OCI-LY3 (cell line): Measurements from ENCODE around the gene CELF4.

Experiments used
- H2AFZ ChIP-seq: fragments of 200-600, 300-600 bp; shearing (Covaris generic); 2 replicates; pipeline ENCODE4 v1.6.0; 2014; ENCODE audit warnings: antibody characterized with exemption, low read depth, low read length
- H3K27ac ChIP-seq: fragments of 200-600, 300-600 bp; sonication (generic); 2 replicates; pipeline ENCODE4 v1.5.1; 2014; ENCODE audit warnings: mild to moderate bottlenecking, low read length, moderate library complexity, mixed read lengths
- H3K27me3 ChIP-seq: fragments of 200-600, 300-600 bp; sonication (generic); 2 replicates; pipeline ENCODE4 v1.6.1; 2014; ENCODE audit warnings: low read depth, low read length, mixed read lengths
- H3K36me3 ChIP-seq: fragments of 200-600, 300-600 bp; sonication (generic); replicated peaks from 2 replicates; pipeline ENCODE3; 2014; ENCODE audit warnings: low read depth, low read length, mixed read lengths
- H3K4me1 ChIP-seq: fragments of 300-600, 200-600 bp; sonication (generic); 2 replicates; pipeline ENCODE4 v1.6.1; 2014; ENCODE audit warnings: low read length, mixed read lengths
- H3K4me2 ChIP-seq: fragments of 200-600, 300-600 bp; sonication (generic); 2 replicates; pipeline ENCODE4 v1.6.1; 2014; ENCODE audit warnings: low read length, mixed read lengths
- H3K4me3 ChIP-seq: fragments of 300-600, 200-600 bp; sonication (generic); 2 replicates; pipeline ENCODE4 v1.5.1; 2014; ENCODE audit warnings: antibody characterized with exemption, mild to moderate bottlenecking, low read length, moderate library complexity
- H3K79me2 ChIP-seq: fragments of 300-600, 200-600 bp; shearing (Covaris generic); 2 replicates; pipeline ENCODE4 v1.6.1; 2014; ENCODE audit warnings: mild to moderate bottlenecking, low read length, mixed read lengths
- H3K9ac ChIP-seq: fragments of 300-600, 200-600 bp; shearing (Covaris generic); 2 replicates; pipeline ENCODE4 v1.6.0; 2014; ENCODE audit warnings: mild to moderate bottlenecking, low read length, moderate library complexity
- H3K9me3 ChIP-seq: fragments of 200-600, 300-600 bp; shearing (Covaris generic); 2 replicates; pipeline ENCODE4 v1.6.1; 2014; ENCODE audit warnings: low read length, mixed read lengths; ENCODE audit not compliant: insufficient read depth
- H4K20me1 ChIP-seq: fragments of 200-600, 300-600 bp; sonication (generic); 2 replicates; pipeline ENCODE4 v1.6.1; 2016; ENCODE audit warnings: low read length, mixed read lengths; ENCODE audit not compliant: insufficient read depth
- CTCF ChIP-seq: fragments of 200-600, 300-600 bp; sonication (generic); IDR thresholded peaks from 2 replicates; pipeline ENCODE4 v1.5.1; 2014; ENCODE audit warnings: antibody characterized with exemption, low read length, low read depth
- EZH2phosphoT487 ChIP-seq: fragments of 200-600 bp; shearing (Covaris generic); IDR thresholded peaks from 2 replicates; pipeline ENCODE4 v1.6.1; 2018; ENCODE audit warnings: antibody characterized with exemption, mixed run types, low read depth

The CELF4 gene

GRCh38 chr18:37261246-37261840 is 304.3 kb downstream of the CELF4 start:
- Histone ChIP-seq H3K27me3 (0 out of 2 replicates have a peak, but pooled peaks cover 5% of the 10 kb centered on the region), H3K9ac (no peak overlapping the region), H3K79me2 (no peaks in the 10 kb centered on the region), H4K20me1 (no peaks in the 10 kb centered on the region), H3K4me1 (no peaks in the 10 kb centered on the region), H3K4me2 (no peak overlapping the region), H3K36me3 (no peaks in the 10 kb centered on the region), H3K9me3 (no peaks in the 10 kb centered on the region), H2AFZ (no peak overlapping the region), H3K27ac (no peak overlapping the region), H3K4me3 (no peak overlapping the region)
- TF ChIP-seq EZH2phosphoT487 (no peak), CTCF (no peak)

GRCh38 chr18:37260367-37261093 is 305.1 kb downstream of the CELF4 start:
- Histone ChIP-seq H3K4me2 (no peak overlapping the region), H3K27me3 (0 out of 2 replicates have a peak, but pooled peaks cover 5% of the 10 kb centered on the region), H2AFZ (no peak overlapping the region), H3K4me3 (no peak overlapping the region), H3K4me1 (no peaks in the 10 kb centered on the region), H3K79me2 (no peaks in the 10 kb centered on the region), H4K20me1 (no peaks in the 10 kb centered on the region), H3K36me3 (no peaks in the 10 kb centered on the region), H3K27ac (no peak overlapping the region), H3K9me3 (no peaks in the 10 kb centered on the region), H3K9ac (no peak overlapping the region)
- TF ChIP-seq EZH2phosphoT487 (no peak), CTCF (no peak)

- Histone ChIP-seq H3K4me3 (no peak overlapping the region), H3K27me3 (0 out of 2 replicates have a peak, but pooled peaks cover 5% of the 10 kb centered on the region), H2AFZ (no peak overlapping the region), H3K9ac (no peak overlapping the region), H3K9me3 (no peaks in the 10 kb centered on the region), H3K4me2 (no peak overlapping the region), H3K4me1 (no peaks in the 10 kb centered on the region), H3K27ac (no peak overlapping the region), H3K36me3 (no peaks in the 10 kb centered on the region), H4K20me1 (no peaks in the 10 kb centered on the region), H3K79me2 (no peaks in the 10 kb centered on the region)
- no peak for TF ChIP-seq EZH2phosphoT487
- TF ChIP-seq CTCF, result no peak
Observed at GRCh38 chr18:37259711-37260110, 305.9 kb downstream of the CELF4 start.

- TF ChIP-seq EZH2phosphoT487, result no peak
- no peak for TF ChIP-seq CTCF
- no peak overlapping the region for H3K4me2 ChIP-seq
- H3K4me3 ChIP-seq, result no peak overlapping the region
- no peaks in the 10 kb centered on the region for H3K4me1 ChIP-seq
- H3K27me3 ChIP-seq, result 0 out of 2 replicates have a peak, but pooled peaks cover 5% of the 10 kb centered on the region
- no peaks in the 10 kb centered on the region for H4K20me1 ChIP-seq
- H3K9me3 ChIP-seq, result no peaks in the 10 kb centered on the region
- H3K36me3 ChIP-seq, result no peaks in the 10 kb centered on the region
- H3K9ac ChIP-seq, result no peak overlapping the region
- no peaks in the 10 kb centered on the region for H3K79me2 ChIP-seq
- H2AFZ ChIP-seq, result no peak overlapping the region
- H3K27ac ChIP-seq, result no peak overlapping the region
Observed at GRCh38 chr18:37258819-37259218, 306.8 kb downstream of the CELF4 start.
